CD4-positive, alpha-beta T cell treated with Interleukin-2 at 100 ng/mL for 4 hours (primary cell): ENCODE measurements around the gene RNU6-8.

Source experiments
- DNase-seq: peaks from one replicate; pipeline ENCODE4 v3.0.0-alpha.2; 2020; ENCODE audit warnings: low spot score

RNU6-8 gene

GRCh38 chr14:32202998-32203882 is at the start of gene RNU6-8:
Gene RNU6-8, minus strand, starts transcription at chr14:32203269.
- peak; percentile 87 for DNase-seq

DNA sequence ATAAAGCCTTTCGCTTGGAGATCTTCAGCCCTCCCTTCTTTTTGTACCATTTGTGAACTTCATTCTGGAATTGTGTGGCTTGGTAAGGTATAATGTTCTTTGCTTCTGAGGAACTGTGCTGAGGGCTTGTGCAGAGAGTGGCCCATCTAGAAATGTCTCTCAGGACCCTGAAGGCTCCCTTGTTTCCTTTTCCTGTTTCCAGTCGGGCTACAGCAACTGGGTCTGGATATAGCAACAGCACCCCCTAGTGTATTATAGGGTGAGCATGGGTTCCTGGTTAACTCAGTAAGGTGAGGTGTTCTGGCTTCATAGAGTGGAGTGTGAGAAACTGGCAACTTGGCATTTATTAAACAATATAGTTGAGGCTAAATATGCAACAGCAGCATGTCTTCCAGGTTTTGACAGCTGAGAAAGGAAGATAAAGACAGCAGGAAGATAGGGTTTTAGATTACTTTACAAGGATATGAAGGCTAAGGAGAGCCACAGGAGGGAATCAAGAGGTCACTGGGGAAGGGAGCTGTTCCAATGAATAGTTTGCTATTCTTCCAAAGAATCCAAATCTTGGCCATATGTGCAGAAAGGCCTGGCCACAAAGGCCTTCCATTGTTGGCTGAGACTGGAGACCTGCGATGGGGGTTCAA is 49.1 kb upstream of the RNU6-8 start:
- DNase-seq: peak; percentile 78

- DNase-seq: no peak
Observed at GRCh38 chr14:32251530-32251929, 48.5 kb upstream of the RNU6-8 start.

GRCh38 chr14:32250681-32251080 is 47.6 kb upstream of the RNU6-8 start:
- DNase-seq: no peak

DNA sequence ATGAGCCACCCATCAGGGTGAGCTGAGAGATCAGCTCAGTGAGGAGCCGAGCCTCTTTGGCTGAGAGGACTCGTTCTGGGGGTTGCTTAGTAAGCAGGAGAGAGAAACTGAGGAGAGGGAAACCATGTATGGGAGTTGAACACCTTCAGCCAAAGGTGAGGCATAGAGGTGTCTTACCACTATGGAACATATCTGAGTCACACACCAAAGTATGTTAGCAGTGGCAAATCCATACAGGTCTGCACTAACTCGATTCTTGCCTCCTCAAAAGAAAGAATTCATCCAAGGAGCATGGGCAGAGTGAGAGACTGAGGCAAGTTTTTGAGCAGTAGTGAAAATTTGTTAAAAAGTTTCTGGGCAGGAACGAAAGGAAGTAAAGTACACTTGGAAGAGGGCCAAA is 46.7 kb upstream of the RNU6-8 start:
- no peak for DNase-seq

DNA sequence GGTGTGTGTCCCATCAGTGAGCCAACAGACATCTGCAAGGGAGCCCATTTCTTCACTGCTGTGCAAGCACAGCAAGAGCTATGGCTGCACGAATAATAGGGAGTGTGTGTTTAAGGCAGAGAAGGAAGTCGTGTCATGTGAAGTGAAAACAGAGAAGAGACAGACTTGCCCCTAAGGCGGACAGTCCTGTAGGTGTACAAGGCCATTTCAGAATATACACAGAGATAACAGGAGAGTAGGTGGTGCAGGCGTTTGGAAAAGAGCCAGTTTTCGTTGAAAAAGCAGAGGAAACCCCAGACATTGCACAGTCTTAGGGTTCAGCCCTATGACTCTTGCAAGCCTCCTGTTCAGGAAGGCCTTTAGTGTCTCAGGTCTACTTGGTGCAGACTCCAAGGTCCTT is 46.3 kb upstream of the RNU6-8 start:
- DNase-seq: no peak

- DNase-seq: no peak
Observed at GRCh38 chr14:32246751-32247150, 43.7 kb upstream of the RNU6-8 start.

DNA sequence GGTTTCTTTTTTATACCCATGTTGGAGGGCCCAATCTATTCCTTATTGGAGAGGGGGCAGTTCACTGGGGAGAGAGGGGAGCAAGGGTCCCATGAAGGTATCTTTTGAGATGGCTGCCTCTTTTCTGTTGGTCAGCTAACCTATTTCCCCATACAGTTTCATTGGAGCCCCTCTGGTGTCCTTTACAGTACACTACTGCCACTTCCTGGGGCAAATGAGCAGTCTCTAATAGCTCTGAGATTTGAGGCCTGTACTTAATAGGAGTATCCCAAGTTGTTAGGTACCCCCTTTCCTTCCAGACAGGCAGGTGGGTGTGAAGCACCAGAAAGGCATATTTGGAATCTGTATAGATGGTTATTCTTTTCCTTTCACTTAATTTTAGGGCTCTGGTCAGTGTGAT is 41.3 kb upstream of the RNU6-8 start:
- DNase-seq: no peak

GRCh38 chr14:32233260-32233659 is 30.2 kb upstream of the RNU6-8 start:
- DNase-seq: no peak

- DNase-seq: no peak
Observed at GRCh38 chr14:32232481-32232880, 29.4 kb upstream of the RNU6-8 start.

DNA sequence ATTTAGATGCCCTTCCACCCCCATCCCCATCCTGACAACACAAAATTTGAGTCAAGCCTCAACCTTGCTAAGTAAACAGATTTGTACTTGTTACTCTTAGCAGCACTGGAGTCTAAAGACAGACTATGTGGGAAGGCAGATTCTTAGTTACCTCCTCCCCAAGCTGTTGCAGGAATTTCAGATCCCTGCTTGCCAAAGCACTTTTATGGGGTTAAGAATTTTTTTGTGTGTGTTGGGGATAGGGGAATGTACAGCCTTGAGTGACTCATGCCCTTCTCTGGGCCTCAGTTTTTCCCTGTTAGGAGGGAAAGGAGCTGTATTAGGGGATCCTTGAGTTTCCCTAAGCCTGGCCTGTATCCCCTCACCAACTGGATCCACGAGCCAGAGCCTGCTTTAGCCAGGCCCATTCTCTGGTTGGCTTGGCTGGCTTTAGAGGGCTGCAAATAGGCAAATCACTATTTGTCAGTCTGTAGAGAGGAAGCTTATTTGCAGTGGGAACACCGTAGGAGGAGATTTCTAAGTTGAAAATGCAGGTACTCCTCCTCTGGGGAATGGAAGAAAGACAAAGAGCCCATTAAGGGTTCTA is 27.7 kb upstream of the RNU6-8 start:
- DNase-seq: no peak

GRCh38 chr14:32230181-32230580 is 27.1 kb upstream of the RNU6-8 start:
- DNase-seq: no peak

DNA sequence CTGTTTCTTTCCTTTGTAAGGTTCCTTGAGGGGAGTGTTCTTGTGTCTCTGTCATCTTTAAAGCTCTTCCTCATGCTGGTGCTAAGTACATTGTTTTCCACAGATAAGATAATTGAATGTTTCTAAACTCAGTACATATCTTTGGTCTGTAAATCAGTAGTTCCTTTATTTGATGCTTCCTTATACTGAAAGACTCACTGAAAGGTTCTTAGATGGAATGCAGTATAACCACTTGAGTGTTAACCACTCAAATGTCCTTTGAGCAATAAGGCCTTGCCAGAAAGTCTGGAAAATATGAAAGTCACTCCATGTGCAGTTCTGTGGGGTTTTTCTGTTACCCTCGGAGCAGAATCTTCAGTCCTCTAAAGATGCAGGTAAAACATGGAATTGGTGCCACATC is 23.0 kb upstream of the RNU6-8 start:
- no peak for DNase-seq

GRCh38 chr14:32225378-32225920 is 22.4 kb upstream of the RNU6-8 start:
- no peak for DNase-seq

DNA sequence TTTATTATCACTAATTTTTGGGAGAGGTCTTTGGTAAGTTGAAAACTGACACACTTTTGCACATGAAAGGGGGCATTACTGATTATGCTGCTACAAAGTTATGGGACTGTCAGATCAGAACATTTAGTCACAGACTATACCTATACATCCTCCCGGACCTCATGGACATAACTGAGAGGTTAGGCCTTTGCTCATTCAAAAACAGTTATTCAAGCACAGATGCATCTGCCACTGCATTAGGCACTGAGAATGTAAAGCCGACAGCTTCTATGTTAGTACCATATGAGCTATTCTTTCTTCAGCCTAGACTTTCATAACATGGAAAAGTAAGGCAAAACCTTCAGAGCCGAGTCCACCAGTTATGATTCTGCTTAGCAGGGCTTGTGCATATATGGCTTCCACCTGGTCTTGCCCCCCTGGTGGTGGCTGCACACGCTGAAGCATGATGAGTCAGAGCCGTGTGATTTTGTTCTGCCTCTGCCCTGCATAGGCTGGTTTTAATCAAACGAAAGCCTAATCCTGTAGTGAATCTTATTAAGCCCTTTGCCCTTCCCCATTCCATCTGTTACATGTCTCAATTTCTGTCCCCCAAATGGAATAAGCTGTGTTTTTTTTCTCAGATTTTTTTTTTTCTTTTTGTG is 21.8 kb upstream of the RNU6-8 start:
- no peak for DNase-seq

GRCh38 chr14:32217301-32217700 is 14.2 kb upstream of the RNU6-8 start:
- DNase-seq: no peak

DNA sequence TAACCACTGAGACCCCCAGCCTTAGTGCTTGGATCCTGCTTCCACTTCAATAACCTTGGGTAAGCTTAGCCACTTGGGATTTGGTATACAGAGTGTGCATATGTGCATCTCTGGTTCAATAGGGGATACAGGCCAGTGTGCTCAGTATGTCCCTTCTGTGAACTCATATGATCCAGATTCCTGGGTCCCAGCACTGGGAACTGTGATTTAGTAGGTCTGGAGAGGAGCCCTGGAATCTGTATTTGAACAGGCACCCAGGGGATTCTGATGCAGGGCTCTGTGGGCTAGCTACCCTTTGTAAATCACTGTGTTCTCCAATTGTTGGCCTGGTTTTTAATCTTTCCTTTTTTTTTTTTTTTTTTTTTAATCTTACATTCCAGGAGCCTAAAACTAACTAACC is 9.8 kb upstream of the RNU6-8 start:
- DNase-seq: no peak

GRCh38 chr14:32211068-32211404 is 8.0 kb upstream of the RNU6-8 start:
- no peak for DNase-seq

- DNase-seq: no peak
Observed at GRCh38 chr14:32209471-32209870, 6.4 kb upstream of the RNU6-8 start.

- no peak for DNase-seq
Observed at GRCh38 chr14:32208490-32208889, 5.4 kb upstream of the RNU6-8 start.

GRCh38 chr14:32206552-32206951 is 3.5 kb upstream of the RNU6-8 start:
- DNase-seq: no peak

DNA sequence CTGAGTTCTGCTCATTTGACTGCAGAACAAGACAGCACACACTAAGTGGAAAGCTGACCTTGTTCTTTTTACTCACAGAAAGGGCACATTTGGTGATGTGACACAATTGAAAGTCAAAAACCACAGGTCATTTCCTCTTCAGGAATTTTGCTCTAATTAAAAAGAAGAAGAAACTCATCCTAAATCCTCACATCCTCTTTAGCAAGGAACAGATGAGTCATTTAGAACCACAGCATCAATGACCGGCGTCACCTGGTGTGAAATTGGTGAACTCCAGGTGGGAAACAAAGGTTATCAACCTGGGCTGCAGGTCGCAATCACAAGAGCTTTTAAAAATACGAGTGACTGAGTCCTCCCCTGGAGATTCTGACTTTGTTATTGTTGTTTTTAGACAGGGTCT is 2.9 kb upstream of the RNU6-8 start:
- no peak for DNase-seq

DNA sequence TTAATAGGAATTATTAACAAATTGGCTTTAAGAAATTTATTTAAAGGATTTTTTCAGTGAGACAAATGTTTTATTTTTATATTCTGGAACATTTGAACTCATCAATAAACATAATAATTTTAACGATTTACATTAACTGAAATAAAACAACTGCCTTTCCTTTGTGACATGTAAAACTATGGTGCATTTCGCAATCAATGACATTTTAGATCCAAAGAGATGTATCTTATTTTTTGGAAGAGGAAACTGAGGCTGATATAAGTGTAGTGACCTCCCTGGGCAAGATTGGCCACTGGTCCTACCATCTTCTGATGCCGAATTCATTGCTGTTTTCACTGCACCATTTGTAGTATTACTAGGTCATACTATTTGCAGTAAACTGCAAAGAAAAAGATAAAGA is 2.5 kb upstream of the RNU6-8 start:
- DNase-seq: no peak
